Measurements from ENCODE around the gene ADCY2. TPM values are rescaled to one million over a fixed set of nuclear protein-coding genes. Genes with fewer than 3 reads are reported as not detected.

The ADCY2 gene
- polyA plus RNA-seq, 1 experiment = not detected

- Histone ChIP-seq H3K27ac (ENCODE audit: low read depth, low read length) (no peak overlapping the region), H3K4me3 (ENCODE audit: low read depth, low read length) (no peak overlapping the region), H3K9me3 (ENCODE audit: control insufficient read depth, insufficient read depth, low read length) (peaks cover 5% of the 10 kb centered on the region; the same call in 1 of the 2 replicates), H3K27me3 (ENCODE audit: control insufficient read depth, insufficient read depth, low read length) (peaks cover 22% of the 10 kb centered on the region)
- CTCF ChIA-PET = no interaction called here
- TF ChIP-seq, protein P1, sequence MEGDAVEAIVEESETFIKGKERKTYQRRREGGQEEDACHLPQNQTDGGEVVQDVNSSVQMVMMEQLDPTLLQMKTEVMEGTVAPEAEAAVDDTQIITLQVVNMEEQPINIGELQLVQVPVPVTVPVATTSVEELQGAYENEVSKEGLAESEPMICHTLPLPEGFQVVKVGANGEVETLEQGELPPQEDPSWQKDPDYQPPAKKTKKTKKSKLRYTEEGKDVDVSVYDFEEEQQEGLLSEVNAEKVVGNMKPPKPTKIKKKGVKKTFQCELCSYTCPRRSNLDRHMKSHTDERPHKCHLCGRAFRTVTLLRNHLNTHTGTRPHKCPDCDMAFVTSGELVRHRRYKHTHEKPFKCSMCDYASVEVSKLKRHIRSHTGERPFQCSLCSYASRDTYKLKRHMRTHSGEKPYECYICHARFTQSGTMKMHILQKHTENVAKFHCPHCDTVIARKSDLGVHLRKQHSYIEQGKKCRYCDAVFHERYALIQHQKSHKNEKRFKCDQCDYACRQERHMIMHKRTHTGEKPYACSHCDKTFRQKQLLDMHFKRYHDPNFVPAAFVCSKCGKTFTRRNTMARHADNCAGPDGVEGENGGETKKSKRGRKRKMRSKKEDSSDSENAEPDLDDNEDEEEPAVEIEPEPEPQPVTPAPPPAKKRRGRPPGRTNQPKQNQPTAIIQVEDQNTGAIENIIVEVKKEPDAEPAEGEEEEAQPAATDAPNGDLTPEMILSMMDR (IDR thresholded peaks at IDR 0.05; ENCODE audit: low read depth, low read length) = no peak
- no peak for DNase-seq (ENCODE audit: low read depth, low spot score)
- POLR2A ChIA-PET = no interaction called here
Measured at GRCh38 chr5:7852988-7853387, 457.1 kb downstream of the ADCY2 start.

GRCh38 chr5:7855611-7856010 is 459.7 kb downstream of the ADCY2 start:
- POLR2A ChIA-PET = no interaction called here
- no peak overlapping the region for H3K4me3 ChIP-seq (ENCODE audit: low read depth, low read length)
- no peak overlapping the region for H3K27ac ChIP-seq (ENCODE audit: low read depth, low read length)
- H3K27me3 ChIP-seq (ENCODE audit: control insufficient read depth, insufficient read depth, low read length) = peaks cover 8% of the 10 kb centered on the region
- TF ChIP-seq, protein P1 (IDR thresholded peaks at IDR 0.05; ENCODE audit: low read depth, low read length) = no peak
- DNase-seq (ENCODE audit: low read depth, low spot score) = no peak
- peaks cover 5% of the 10 kb centered on the region; the same call in 1 of the 2 replicates for H3K9me3 ChIP-seq (ENCODE audit: control insufficient read depth, insufficient read depth, low read length)
- CTCF ChIA-PET = interaction anchor here (0.6 to 1.3 kb wide), 3 partner anchors 10 to 328 kb away, joined by 3 to 5 read pairs (median 3); no protein-coding TSS in a partner anchor

GRCh38 chr5:7856855-7857254 is 460.9 kb downstream of the ADCY2 start:
- no peak overlapping the region for H3K4me3 ChIP-seq (ENCODE audit: low read depth, low read length)

DNA sequence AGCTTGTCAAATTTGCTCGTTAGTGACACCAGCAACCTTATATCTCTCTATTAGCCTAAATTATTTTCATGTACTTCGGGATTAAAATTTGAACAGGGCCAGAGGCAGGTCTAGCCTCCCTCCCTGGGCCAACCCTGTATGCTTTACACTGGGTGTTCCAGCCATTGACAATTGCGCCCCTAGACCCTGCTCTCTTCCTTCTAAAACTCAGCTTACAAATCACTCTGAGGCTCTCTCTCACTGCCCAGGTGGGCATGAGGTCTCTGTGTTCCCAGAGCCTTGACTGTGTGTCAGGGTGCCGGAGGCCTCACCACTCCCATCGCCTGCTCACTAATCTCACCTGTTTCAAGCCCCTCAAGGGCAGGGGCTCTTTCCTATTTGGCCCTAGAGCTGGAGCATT is 461.4 kb downstream of the ADCY2 start:
- no peaks in the 10 kb centered on the region for H3K27me3 ChIP-seq (ENCODE audit: control insufficient read depth, insufficient read depth, low read length)
- ChIA-PET CTCF (interaction anchor here (0.8 to 1.8 kb wide), 3 partner anchors 10 to 41 kb away, joined by 3 to 6 read pairs (median 5); no protein-coding TSS in a partner anchor), POLR2A (no interaction called here)
- no peak overlapping the region for H3K4me3 ChIP-seq (ENCODE audit: low read depth, low read length)
- H3K27ac ChIP-seq (ENCODE audit: low read depth, low read length) = no peak overlapping the region
- no peak for DNase-seq (ENCODE audit: low read depth, low spot score)
- TF ChIP-seq, protein P1 (IDR thresholded peaks at IDR 0.05; ENCODE audit: low read depth, low read length) = no peak
- no peaks in the 10 kb centered on the region for H3K9me3 ChIP-seq (ENCODE audit: control insufficient read depth, insufficient read depth, low read length)

More at GRCh38 chr5:7856855-7857254, 460.9 kb downstream of the ADCY2 start:
- TF ChIP-seq, protein P1 (IDR thresholded peaks at IDR 0.05; ENCODE audit: low read depth, low read length) = peak; percentile 62
- ChIA-PET POLR2A (no interaction called here), CTCF (interaction anchor here (0.8 to 1.8 kb wide), 4 partner anchors 11 to 41 kb away, joined by 3 to 6 read pairs (median 5); no protein-coding TSS in a partner anchor)
- Histone ChIP-seq H3K9me3 (ENCODE audit: control insufficient read depth, insufficient read depth, low read length) (no peaks in the 10 kb centered on the region), H3K27me3 (ENCODE audit: control insufficient read depth, insufficient read depth, low read length) (no peaks in the 10 kb centered on the region), H3K27ac (ENCODE audit: low read depth, low read length) (no peak overlapping the region)
- no peak for DNase-seq (ENCODE audit: low read depth, low spot score)

- ChIA-PET CTCF (interaction anchor here (0.6 to 1.8 kb wide), 4 partner anchors 9 to 985 kb away, joined by 3 to 6 read pairs (median 5); no protein-coding TSS in a partner anchor), POLR2A (no interaction called here)
- Histone ChIP-seq H3K27ac (ENCODE audit: low read depth, low read length) (no peak overlapping the region), H3K9me3 (ENCODE audit: control insufficient read depth, insufficient read depth, low read length) (no peaks in the 10 kb centered on the region), H3K27me3 (ENCODE audit: control insufficient read depth, insufficient read depth, low read length) (no peaks in the 10 kb centered on the region), H3K4me3 (ENCODE audit: low read depth, low read length) (no peak overlapping the region)
- no peak for DNase-seq (ENCODE audit: low read depth, low spot score)
- TF ChIP-seq, protein P1 (IDR thresholded peaks at IDR 0.05; ENCODE audit: low read depth, low read length) = no peak
Measured at GRCh38 chr5:7857926-7858632, 462.1 kb downstream of the ADCY2 start.
